HPDE6-E6E7 (cell line): ENCODE measurements around the gene SEMA6A.

Experiments used
- DNase-seq: peaks from one replicate; pipeline ENCODE4 v3.0.0; 2011; ENCODE audit warnings: missing footprints; ENCODE audit errors: extremely low spot score

The SEMA6A gene

GRCh38 chr5:116440457-116441001, 134.1 kb downstream of the SEMA6A start:
- DNase-seq = no peak

- no peak for DNase-seq
Measured at GRCh38 chr5:116439905-116440304, 134.7 kb downstream of the SEMA6A start.

GRCh38 chr5:116438979-116439554, 135.6 kb downstream of the SEMA6A start:
- DNase-seq = no peak

GRCh38 chr5:116437922-116438578, 136.6 kb downstream of the SEMA6A start:
- no peak for DNase-seq

- DNase-seq = no peak
Measured at GRCh38 chr5:116437351-116437705, 137.3 kb downstream of the SEMA6A start.

- DNase-seq = no peak
Measured at GRCh38 chr5:116436674-116437350, 137.8 kb downstream of the SEMA6A start.

GRCh38 chr5:116428966-116429365, 145.7 kb downstream of the SEMA6A start:
- no peak for DNase-seq

GRCh38 chr5:116428413-116428812, 146.2 kb downstream of the SEMA6A start:
- DNase-seq = no peak

- DNase-seq = no peak
Measured at GRCh38 chr5:116424951-116425350, 149.7 kb downstream of the SEMA6A start.

- no peak for DNase-seq
Measured at GRCh38 chr5:116424258-116424615, 150.4 kb downstream of the SEMA6A start.

GRCh38 chr5:116423587-116424257, 150.9 kb downstream of the SEMA6A start:
- DNase-seq = no peak

- DNase-seq = no peak
Measured at GRCh38 chr5:116423141-116423540, 151.5 kb downstream of the SEMA6A start.

GRCh38 chr5:116421080-116421629, 153.5 kb downstream of the SEMA6A start:
- DNase-seq = no peak

- no peak for DNase-seq
Measured at GRCh38 chr5:116420540-116420939, 154.1 kb downstream of the SEMA6A start.

- DNase-seq = no peak
Measured at GRCh38 chr5:116419258-116419657, 155.4 kb downstream of the SEMA6A start.

GRCh38 chr5:116418774-116419173, 155.8 kb downstream of the SEMA6A start:
- DNase-seq = no peak

- no peak for DNase-seq
Measured at GRCh38 chr5:116418016-116418415, 156.6 kb downstream of the SEMA6A start.

GRCh38 chr5:116415989-116416388, 158.6 kb downstream of the SEMA6A start:
- no peak for DNase-seq

- no peak for DNase-seq
Measured at GRCh38 chr5:116415182-116415581, 159.4 kb downstream of the SEMA6A start.

GRCh38 chr5:116411101-116411571, 163.5 kb downstream of the SEMA6A start:
- no peak for DNase-seq

GRCh38 chr5:116410336-116410890, 164.2 kb downstream of the SEMA6A start:
- DNase-seq = no peak
